ENCODE data around the gene STAC. TPM values are rescaled to one million over a fixed set of nuclear protein-coding genes. Genes with fewer than 3 reads are reported as not detected.

The STAC gene
- total RNA-seq, 1 experiment from 2014 or later = not detected

DNA sequence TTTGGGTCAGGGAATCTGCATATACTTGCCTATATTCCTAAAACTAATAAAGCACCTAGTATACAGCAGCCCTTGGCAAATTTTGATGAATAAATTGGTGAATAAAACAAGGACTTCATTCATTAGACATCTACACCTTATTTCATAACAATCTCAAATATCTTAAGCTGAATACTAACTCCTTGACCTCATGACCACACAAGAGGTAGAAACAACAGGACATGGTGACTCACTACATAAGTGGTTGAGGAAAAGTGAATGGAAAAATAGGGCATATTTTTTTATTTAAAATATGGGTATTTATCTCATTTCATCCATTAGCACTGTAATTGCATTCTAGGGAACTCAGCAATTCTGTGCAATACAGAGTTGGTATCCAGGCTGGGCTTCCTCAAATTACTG, 7.8 kb upstream of the STAC start:
- H3K9me3 ChIP-seq (ENCODE audit: low read length) = no peaks in the 10 kb centered on the region
- no peak for DNase-seq
- H3K9me2 ChIP-seq (replicated peaks; ENCODE audit: insufficient read depth, low read length) = no peaks in the 10 kb centered on the region
- no peak overlapping the region for H3K4me2 ChIP-seq (ENCODE audit: low read depth, low read length, poor library complexity, severe bottlenecking)
- no peaks in the 10 kb centered on the region for H3K36me3 ChIP-seq (ENCODE audit: insufficient read depth, low read length)
- H3K27ac ChIP-seq (ENCODE audit: low read length) = no peak overlapping the region
- no peak overlapping the region for H3K9ac ChIP-seq (ENCODE audit: low read length)
- no peak overlapping the region for H2AFZ ChIP-seq (ENCODE audit: low read length)
- H3K27me3 ChIP-seq (ENCODE audit: low read length) = no peaks in the 10 kb centered on the region
- H3K4me1 ChIP-seq (ENCODE audit: low read length) = no peaks in the 10 kb centered on the region
- H4K20me1 ChIP-seq (ENCODE audit: insufficient read depth, low read depth, low read length) = no peaks in the 10 kb centered on the region
- no peak overlapping the region for H3K4me3 ChIP-seq (ENCODE audit: low read length)
- H3K79me2 ChIP-seq (ENCODE audit: low read length) = no peaks in the 10 kb centered on the region

DNA sequence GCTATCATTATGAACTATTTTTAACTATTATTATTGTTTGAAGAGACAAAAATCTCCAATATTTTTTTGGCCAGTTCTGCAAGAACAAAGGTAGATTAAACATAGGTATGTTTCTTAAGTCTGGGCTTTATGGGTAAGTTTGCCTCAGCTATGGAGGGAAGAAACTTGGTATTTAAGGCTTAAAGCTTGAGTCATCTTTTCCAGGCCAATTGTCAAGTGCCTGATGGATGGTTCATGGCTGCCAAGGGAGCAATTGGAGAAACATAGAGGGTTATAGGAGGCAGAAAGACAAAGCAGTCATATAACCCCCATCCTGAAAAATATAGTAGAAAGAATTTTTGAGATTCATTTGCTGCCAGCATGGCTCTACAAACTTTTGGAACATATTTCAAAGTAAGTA, 7.2 kb upstream of the STAC start:
- Histone ChIP-seq H3K9me2 (replicated peaks; ENCODE audit: insufficient read depth, low read length) (no peaks in the 10 kb centered on the region), H3K27ac (ENCODE audit: low read length) (no peak overlapping the region)
- DNase-seq = no peak

GRCh38 chr3:36373666-36374065, 6.6 kb upstream of the STAC start:
- H3K79me2 ChIP-seq (ENCODE audit: low read length) = no peaks in the 10 kb centered on the region
- H3K4me2 ChIP-seq (ENCODE audit: low read depth, low read length, poor library complexity, severe bottlenecking) = no peak overlapping the region
- no peaks in the 10 kb centered on the region for H3K4me1 ChIP-seq (ENCODE audit: low read length)
- H4K20me1 ChIP-seq (ENCODE audit: insufficient read depth, low read depth, low read length) = no peaks in the 10 kb centered on the region
- no peaks in the 10 kb centered on the region for H3K9me2 ChIP-seq (replicated peaks; ENCODE audit: insufficient read depth, low read length)
- no peak overlapping the region for H3K9ac ChIP-seq (ENCODE audit: low read length)
- H2AFZ ChIP-seq (ENCODE audit: low read length) = no peak overlapping the region
- H3K27me3 ChIP-seq (ENCODE audit: low read length) = no peaks in the 10 kb centered on the region
- no peak for DNase-seq
- H3K36me3 ChIP-seq (ENCODE audit: insufficient read depth, low read length) = no peaks in the 10 kb centered on the region
- H3K27ac ChIP-seq (ENCODE audit: low read length) = no peak overlapping the region
- H3K9me3 ChIP-seq (ENCODE audit: low read length) = no peaks in the 10 kb centered on the region
- no peak overlapping the region for H3K4me3 ChIP-seq (ENCODE audit: low read length)

More for the DNA sequence above, 7.2 kb upstream of the STAC start:
- H3K79me2 ChIP-seq (ENCODE audit: low read length) = no peaks in the 10 kb centered on the region
- no peak overlapping the region for H3K4me3 ChIP-seq (ENCODE audit: low read length)
- no peaks in the 10 kb centered on the region for H3K4me1 ChIP-seq (ENCODE audit: low read length)
- H3K9me3 ChIP-seq (ENCODE audit: low read length) = no peaks in the 10 kb centered on the region
- no peak overlapping the region for H3K4me2 ChIP-seq (ENCODE audit: low read depth, low read length, poor library complexity, severe bottlenecking)
- no peaks in the 10 kb centered on the region for H3K27me3 ChIP-seq (ENCODE audit: low read length)
- H2AFZ ChIP-seq (ENCODE audit: low read length) = no peak overlapping the region
- no peaks in the 10 kb centered on the region for H4K20me1 ChIP-seq (ENCODE audit: insufficient read depth, low read depth, low read length)
- H3K9ac ChIP-seq (ENCODE audit: low read length) = no peak overlapping the region
- H3K36me3 ChIP-seq (ENCODE audit: insufficient read depth, low read length) = no peaks in the 10 kb centered on the region

- Histone ChIP-seq H3K79me2 (ENCODE audit: low read length) (no peaks in the 10 kb centered on the region), H2AFZ (ENCODE audit: low read length) (no peak overlapping the region), H3K4me1 (ENCODE audit: low read length) (no peaks in the 10 kb centered on the region), H3K36me3 (ENCODE audit: insufficient read depth, low read length) (no peaks in the 10 kb centered on the region), H3K9me3 (ENCODE audit: low read length) (no peaks in the 10 kb centered on the region), H3K4me3 (ENCODE audit: low read length) (no peak overlapping the region), H4K20me1 (ENCODE audit: insufficient read depth, low read depth, low read length) (no peaks in the 10 kb centered on the region), H3K4me2 (ENCODE audit: low read depth, low read length, poor library complexity, severe bottlenecking) (no peak overlapping the region), H3K9me2 (replicated peaks; ENCODE audit: insufficient read depth, low read length) (no peaks in the 10 kb centered on the region), H3K27ac (ENCODE audit: low read length) (no peak overlapping the region), H3K27me3 (ENCODE audit: low read length) (no peaks in the 10 kb centered on the region), H3K9ac (ENCODE audit: low read length) (no peak overlapping the region)
- no peak for DNase-seq
Measured at GRCh38 chr3:36379872-36380220, 458 bp upstream of the STAC start.

GRCh38 chr3:36381311-36381956, 1.1 kb downstream of the STAC start:
- no peaks in the 10 kb centered on the region for H3K79me2 ChIP-seq (ENCODE audit: low read length)
- no peaks in the 10 kb centered on the region for H3K36me3 ChIP-seq (ENCODE audit: insufficient read depth, low read length)
- no peaks in the 10 kb centered on the region for H3K4me1 ChIP-seq (ENCODE audit: low read length)
- H2AFZ ChIP-seq (ENCODE audit: low read length) = no peak overlapping the region
- H3K4me3 ChIP-seq (ENCODE audit: low read length) = no peak overlapping the region
- H3K9ac ChIP-seq (ENCODE audit: low read length) = no peak overlapping the region
- H3K4me2 ChIP-seq (ENCODE audit: low read depth, low read length, poor library complexity, severe bottlenecking) = no peak overlapping the region
- H3K9me3 ChIP-seq (ENCODE audit: low read length) = no peaks in the 10 kb centered on the region
- no peak for DNase-seq
- no peaks in the 10 kb centered on the region for H4K20me1 ChIP-seq (ENCODE audit: insufficient read depth, low read depth, low read length)
- H3K27ac ChIP-seq (ENCODE audit: low read length) = no peak overlapping the region
- H3K9me2 ChIP-seq (replicated peaks; ENCODE audit: insufficient read depth, low read length) = no peaks in the 10 kb centered on the region
- no peaks in the 10 kb centered on the region for H3K27me3 ChIP-seq (ENCODE audit: low read length)

GRCh38 chr3:36393563-36393962, 13.3 kb downstream of the STAC start:
- Histone ChIP-seq H4K20me1 (ENCODE audit: insufficient read depth, low read depth, low read length) (no peaks in the 10 kb centered on the region), H3K4me3 (ENCODE audit: low read length) (no peak overlapping the region), H3K79me2 (ENCODE audit: low read length) (no peaks in the 10 kb centered on the region), H3K9ac (ENCODE audit: low read length) (no peak overlapping the region), H3K4me2 (ENCODE audit: low read depth, low read length, poor library complexity, severe bottlenecking) (no peak overlapping the region), H3K9me2 (replicated peaks; ENCODE audit: insufficient read depth, low read length) (no peaks in the 10 kb centered on the region), H3K27ac (ENCODE audit: low read length) (no peak overlapping the region), H3K27me3 (ENCODE audit: low read length) (no peaks in the 10 kb centered on the region), H3K4me1 (ENCODE audit: low read length) (no peaks in the 10 kb centered on the region), H3K36me3 (ENCODE audit: insufficient read depth, low read length) (no peaks in the 10 kb centered on the region), H2AFZ (ENCODE audit: low read length) (no peak overlapping the region), H3K9me3 (ENCODE audit: low read length) (no peaks in the 10 kb centered on the region)
- no peak for DNase-seq

DNA sequence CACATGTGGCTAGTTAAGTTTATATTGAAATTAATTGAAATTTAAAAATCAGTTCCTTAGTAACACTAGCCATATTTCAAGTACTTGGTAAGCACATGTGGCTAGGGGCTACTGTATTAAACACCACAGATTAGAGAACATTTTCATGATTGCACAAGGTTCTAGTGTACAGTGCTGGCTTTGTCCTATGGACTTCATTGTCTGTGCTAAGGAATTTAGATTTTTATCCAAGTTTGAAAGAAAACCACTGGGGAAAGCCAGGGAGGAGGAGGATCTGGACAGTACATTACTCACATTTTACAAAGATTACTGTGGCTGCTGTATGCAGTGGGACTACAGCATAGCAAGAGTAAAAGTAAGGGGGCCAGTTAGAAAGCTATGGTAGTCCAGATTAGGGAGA, 13.9 kb downstream of the STAC start:
- H3K79me2 ChIP-seq (ENCODE audit: low read length) = no peaks in the 10 kb centered on the region

DNA sequence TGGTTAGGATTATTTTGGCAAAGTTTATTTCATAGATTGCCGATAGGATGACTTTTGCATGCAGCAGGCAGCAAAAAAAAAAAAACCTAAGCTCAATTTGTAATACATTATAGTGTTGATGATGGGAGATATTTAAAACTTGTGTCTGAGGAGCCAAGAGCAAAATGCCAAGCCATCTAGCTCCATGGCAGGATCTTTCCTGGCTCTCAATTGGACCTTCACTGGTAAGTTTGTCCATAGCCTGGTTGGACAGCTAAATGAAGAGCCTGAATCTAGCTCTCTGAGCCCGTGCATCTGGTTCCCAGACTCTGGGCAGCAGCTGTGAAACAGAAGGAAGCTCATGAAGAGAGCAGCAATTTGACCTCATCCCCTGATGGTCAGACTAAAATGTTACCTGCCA, 17.5 kb downstream of the STAC start:
- H2AFZ ChIP-seq (ENCODE audit: low read length) = no peak overlapping the region
- no peaks in the 10 kb centered on the region for H3K9me2 ChIP-seq (replicated peaks; ENCODE audit: insufficient read depth, low read length)
- H3K9ac ChIP-seq (ENCODE audit: low read length) = no peak overlapping the region
- H3K27me3 ChIP-seq (ENCODE audit: low read length) = no peaks in the 10 kb centered on the region
- no peak overlapping the region for H3K4me3 ChIP-seq (ENCODE audit: low read length)
- H4K20me1 ChIP-seq (ENCODE audit: insufficient read depth, low read depth, low read length) = no peaks in the 10 kb centered on the region
- DNase-seq = no peak
- H3K4me2 ChIP-seq (ENCODE audit: low read depth, low read length, poor library complexity, severe bottlenecking) = no peak overlapping the region
- no peaks in the 10 kb centered on the region for H3K36me3 ChIP-seq (ENCODE audit: insufficient read depth, low read length)
- no peaks in the 10 kb centered on the region for H3K79me2 ChIP-seq (ENCODE audit: low read length)
- no peak overlapping the region for H3K27ac ChIP-seq (ENCODE audit: low read length)
- no peaks in the 10 kb centered on the region for H3K9me3 ChIP-seq (ENCODE audit: low read length)
- no peaks in the 10 kb centered on the region for H3K4me1 ChIP-seq (ENCODE audit: low read length)

More for the DNA sequence above, 13.9 kb downstream of the STAC start:
- Histone ChIP-seq H3K27ac (ENCODE audit: low read length) (no peak overlapping the region), H2AFZ (ENCODE audit: low read length) (no peak overlapping the region), H3K27me3 (ENCODE audit: low read length) (no peaks in the 10 kb centered on the region), H3K9me3 (ENCODE audit: low read length) (no peaks in the 10 kb centered on the region), H3K4me2 (ENCODE audit: low read depth, low read length, poor library complexity, severe bottlenecking) (no peak overlapping the region), H3K9me2 (replicated peaks; ENCODE audit: insufficient read depth, low read length) (no peaks in the 10 kb centered on the region), H3K36me3 (ENCODE audit: insufficient read depth, low read length) (no peaks in the 10 kb centered on the region), H3K4me3 (ENCODE audit: low read length) (no peak overlapping the region), H3K4me1 (ENCODE audit: low read length) (no peaks in the 10 kb centered on the region), H3K9ac (ENCODE audit: low read length) (no peak overlapping the region), H4K20me1 (ENCODE audit: insufficient read depth, low read depth, low read length) (no peaks in the 10 kb centered on the region)
- DNase-seq = no peak

DNA sequence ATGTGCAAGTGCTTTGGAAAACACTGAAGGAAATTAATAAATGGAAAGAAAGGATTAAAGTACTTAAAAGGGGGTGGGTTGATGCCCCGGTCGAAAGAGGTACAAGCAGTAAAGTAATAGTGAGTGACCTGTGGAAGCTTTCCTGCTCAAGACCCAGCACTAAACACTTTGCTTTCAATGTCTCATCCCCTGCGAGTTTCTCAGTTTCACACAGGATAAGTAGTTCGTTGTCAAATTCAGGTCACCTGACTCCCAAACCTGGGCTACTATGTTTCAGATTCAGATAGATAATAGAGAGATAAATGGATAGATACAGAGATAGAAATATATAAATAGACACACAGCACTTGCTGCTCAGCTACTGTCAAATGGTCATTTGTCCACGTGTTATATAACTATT, 19.6 kb downstream of the STAC start:
- no peaks in the 10 kb centered on the region for H3K27me3 ChIP-seq (ENCODE audit: low read length)
- no peak overlapping the region for H2AFZ ChIP-seq (ENCODE audit: low read length)
- H3K4me3 ChIP-seq (ENCODE audit: low read length) = no peak overlapping the region
- no peaks in the 10 kb centered on the region for H3K36me3 ChIP-seq (ENCODE audit: insufficient read depth, low read length)
- no peak overlapping the region for H3K4me2 ChIP-seq (ENCODE audit: low read depth, low read length, poor library complexity, severe bottlenecking)
- H3K4me1 ChIP-seq (ENCODE audit: low read length) = no peaks in the 10 kb centered on the region
- H3K9me2 ChIP-seq (replicated peaks; ENCODE audit: insufficient read depth, low read length) = no peaks in the 10 kb centered on the region
- no peak for DNase-seq
- H3K9me3 ChIP-seq (ENCODE audit: low read length) = no peaks in the 10 kb centered on the region
- no peaks in the 10 kb centered on the region for H3K79me2 ChIP-seq (ENCODE audit: low read length)
- no peaks in the 10 kb centered on the region for H4K20me1 ChIP-seq (ENCODE audit: insufficient read depth, low read depth, low read length)
- no peak overlapping the region for H3K27ac ChIP-seq (ENCODE audit: low read length)
- no peak overlapping the region for H3K9ac ChIP-seq (ENCODE audit: low read length)

Data from Karpas-422 (cell line).